GM18505 (cell line): Measurements from ENCODE around the gene CAV3.

Source experiments
- ATAC-seq: cut with Tn5 transposase; IDR thresholded peaks from one replicate; pipeline ENCODE4 v1.9.1; 2021; ENCODE audit not compliant: unreplicated experiment
- POLR2A ChIP-seq: IDR thresholded peaks from 4 replicates; pipeline ENCODE4 v1.6.1; 2011; ENCODE audit warnings: borderline replicate concordance; ENCODE audit not compliant: insufficient read depth, insufficient read length; ENCODE audit errors: extremely low read depth

Gene CAV3

GRCh38 chr3:8775602-8776001, 42.0 kb downstream of the CAV3 start:
- ATAC-seq = no peak
- no peak for TF ChIP-seq POLR2A

DNA sequence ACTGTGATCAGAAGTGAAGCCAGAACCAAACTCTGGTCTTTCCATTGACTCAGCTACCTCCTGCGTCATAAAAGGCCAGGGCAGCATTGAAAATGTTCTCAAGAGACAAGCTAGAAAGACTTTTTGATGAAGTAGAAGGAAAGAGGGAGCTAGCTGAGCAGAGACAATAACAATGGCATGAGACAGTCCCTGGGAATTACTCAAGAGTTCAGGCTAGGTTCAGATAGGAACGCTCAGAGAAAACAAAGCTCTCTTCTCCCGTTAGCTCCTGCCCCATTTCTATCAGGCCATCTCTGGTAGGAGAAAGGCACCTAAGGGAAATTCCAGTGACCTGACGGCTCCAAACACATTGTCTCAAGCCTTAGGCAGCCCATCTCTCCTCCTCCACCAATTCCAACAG, 42.8 kb downstream of the CAV3 start:
- no peak for ATAC-seq
- TF ChIP-seq POLR2A = no peak

GRCh38 chr3:8777201-8777977, 43.8 kb downstream of the CAV3 start:
- ATAC-seq = no peak
- no peak for TF ChIP-seq POLR2A

DNA sequence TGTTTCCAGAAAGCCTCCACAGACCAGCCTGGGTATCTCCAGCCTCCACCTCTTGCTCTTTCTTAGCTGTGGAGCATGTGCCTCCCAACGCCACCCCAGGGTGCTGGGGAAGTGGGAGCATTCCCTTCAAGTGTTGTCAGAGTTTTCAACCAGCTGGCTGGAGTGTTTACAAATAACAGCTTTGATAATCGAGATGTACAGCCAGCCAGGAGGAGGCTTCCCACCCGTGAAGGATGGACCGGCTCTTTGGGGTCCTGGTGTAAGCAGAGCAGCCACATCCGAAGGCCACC, 44.3 kb downstream of the CAV3 start:
- ATAC-seq = no peak
- TF ChIP-seq POLR2A = no peak

GRCh38 chr3:8778475-8778874, 44.9 kb downstream of the CAV3 start:
- no peak for TF ChIP-seq POLR2A
- no peak for ATAC-seq

DNA sequence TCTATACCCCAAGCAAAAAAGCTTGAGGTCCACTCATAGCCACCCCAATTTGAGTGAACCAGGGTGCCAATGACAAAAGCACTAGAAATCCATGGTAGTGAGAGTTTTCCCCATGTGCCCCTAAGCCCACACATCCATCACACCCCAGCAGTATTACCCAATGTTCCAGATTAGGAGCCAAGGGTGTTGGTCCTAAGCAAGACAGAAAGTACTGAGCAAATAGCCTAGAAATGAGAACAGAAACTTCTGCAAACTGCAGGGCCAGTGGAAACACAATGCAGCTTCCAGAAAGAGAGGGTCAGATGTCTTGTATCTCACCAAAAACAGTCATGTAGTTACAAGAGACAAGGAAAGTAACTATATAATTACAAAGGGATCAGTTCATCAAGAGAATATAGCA, 46.7 kb downstream of the CAV3 start:
- no peak for ATAC-seq

DNA sequence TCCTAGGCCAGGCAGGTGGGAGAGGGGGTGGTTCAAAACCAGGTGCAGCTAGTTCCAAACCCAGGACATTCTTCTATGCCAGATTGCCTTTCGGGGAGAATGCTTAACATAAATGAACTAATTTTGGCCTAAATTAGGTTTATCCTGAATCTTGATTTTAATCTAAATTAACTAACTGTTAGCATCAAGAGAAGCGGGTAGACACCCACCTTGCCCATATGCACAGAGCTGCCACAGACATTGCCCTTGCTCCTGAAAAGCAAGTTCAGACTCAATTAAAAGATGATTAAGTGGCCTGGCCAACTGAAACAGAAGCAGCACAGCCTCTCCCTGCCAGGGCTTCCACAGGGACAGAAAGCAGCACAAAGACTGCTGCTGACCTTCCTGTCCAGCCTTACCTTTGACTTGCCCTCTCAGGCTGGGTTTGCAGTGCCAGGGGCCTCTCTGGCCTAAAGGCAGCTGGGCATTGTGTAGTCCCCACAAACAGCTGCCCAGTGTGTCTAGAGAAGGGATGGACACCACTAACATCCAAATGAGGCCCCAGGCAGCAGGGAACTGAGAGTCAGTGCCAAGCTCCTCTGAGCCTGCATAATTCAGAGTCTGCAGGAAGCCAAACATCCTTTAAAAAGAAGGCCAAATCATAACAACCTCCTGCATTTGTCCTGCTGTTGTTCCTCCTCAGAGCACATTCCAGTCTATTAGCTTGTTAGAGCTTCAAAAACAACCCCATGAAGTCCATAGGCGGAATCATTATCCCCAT, 51.3 kb downstream of the CAV3 start:
- ATAC-seq = no peak
- no peak for TF ChIP-seq POLR2A

More for the DNA sequence above, 46.7 kb downstream of the CAV3 start:
- no peak for TF ChIP-seq POLR2A

DNA sequence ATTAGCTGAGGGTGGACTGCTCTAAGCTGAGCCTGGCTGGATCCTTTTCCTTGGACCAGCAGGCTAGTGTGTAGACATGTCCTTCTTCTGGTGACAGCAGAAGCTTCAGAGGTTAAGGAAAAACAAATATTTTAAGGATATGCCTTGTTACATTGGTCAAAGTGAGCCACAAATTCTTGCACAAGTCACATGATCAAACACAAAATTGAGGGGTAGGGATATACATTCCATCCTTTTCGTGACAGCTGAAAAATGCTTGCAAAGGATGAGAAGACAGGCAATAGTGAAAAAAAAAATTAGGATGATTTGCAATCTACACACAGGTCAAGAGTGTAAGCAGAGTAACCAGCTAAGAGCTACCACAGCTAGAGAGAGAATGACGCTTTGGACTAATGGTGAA, 56.9 kb downstream of the CAV3 start:
- ATAC-seq = no peak
- TF ChIP-seq POLR2A = no peak

DNA sequence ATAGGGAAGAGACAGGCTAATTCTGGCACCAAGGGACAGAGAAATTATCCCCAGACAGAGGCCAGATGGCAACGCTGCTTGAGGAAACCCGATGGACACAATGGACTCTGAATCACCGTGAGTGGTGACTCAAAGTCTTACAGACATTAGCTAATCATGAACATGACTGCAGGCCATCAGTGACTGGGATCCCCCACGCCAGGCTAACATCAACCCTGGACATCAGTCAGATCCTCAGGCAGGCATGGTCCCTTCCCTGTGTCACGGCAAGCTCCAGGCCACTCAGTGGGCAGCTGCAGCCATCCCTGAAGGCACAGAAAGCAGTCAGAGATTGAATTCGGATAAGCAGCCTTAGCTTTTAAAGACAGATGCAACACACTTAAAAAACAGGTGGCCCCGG, 59.6 kb downstream of the CAV3 start:
- ATAC-seq = no peak
- TF ChIP-seq POLR2A = no peak

DNA sequence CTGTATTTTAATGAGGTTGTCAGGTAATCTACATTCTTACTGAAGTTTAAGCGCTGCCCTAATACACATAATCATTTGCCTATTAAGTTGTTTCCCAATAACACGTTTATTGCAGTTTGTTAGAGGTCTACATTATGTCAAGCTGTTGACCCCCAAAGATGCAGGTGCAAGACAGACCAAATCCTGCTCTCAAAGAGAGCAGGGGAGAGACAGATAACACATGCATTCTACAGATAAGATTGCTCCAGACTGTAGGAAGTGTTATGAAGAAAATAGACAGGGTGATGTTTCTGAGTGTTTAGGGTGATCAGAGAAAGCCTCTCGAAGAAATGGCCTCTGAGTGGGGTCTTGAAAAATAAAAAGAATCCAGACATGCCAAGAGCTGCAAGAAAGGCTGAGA, 60.6 kb downstream of the CAV3 start:
- no peak for ATAC-seq
- no peak for TF ChIP-seq POLR2A
